Measurements from ENCODE around the gene JAKMIP2.

JAKMIP2 gene

GRCh38 chr5:147645197-147645596 is 137.3 kb downstream of the JAKMIP2 start:
- Histone ChIP-seq H3K36me3 (ENCODE audit: control insufficient read depth, low read length) (peaks cover 31% of the 10 kb centered on the region), H3K27me3 (ENCODE audit: control insufficient read depth, low read length) (no peaks in the 10 kb centered on the region), H3F3A (ENCODE audit: control insufficient read depth, insufficient read depth) (no peaks in the 10 kb centered on the region), H3K4me1 (ENCODE audit: control insufficient read depth, low read length) (no peaks in the 10 kb centered on the region), H4K20me1 (ENCODE audit: control insufficient read depth, insufficient read depth, low read depth, low read length) (no peaks in the 10 kb centered on the region), H3K9me2 (replicated peaks; ENCODE audit: control insufficient read depth, low read length) (no peaks in the 10 kb centered on the region), H3K9me3 (ENCODE audit: control insufficient read depth, insufficient read depth, low read length) (no peaks in the 10 kb centered on the region), H3K4me3 (ENCODE audit: low read length) (no peak overlapping the region), H3K79me2 (ENCODE audit: control insufficient read depth, low read length) (no peaks in the 10 kb centered on the region), H3K4me2 (ENCODE audit: low read length) (no peak overlapping the region), H3K27ac (ENCODE audit: low read depth, low read length) (no peak overlapping the region)
- TF ChIP-seq EZH2phosphoT487 (IDR thresholded peaks at IDR 0.05; ENCODE audit: borderline replicate concordance, low read length) (no peak), CTCF (IDR thresholded peaks at IDR 0.05; ENCODE audit: low read depth, low read length, poor library complexity, severe bottlenecking) (no peak)

- Histone ChIP-seq H3K27ac (ENCODE audit: low read depth, low read length) (no peak overlapping the region), H3K36me3 (ENCODE audit: control insufficient read depth, low read length) (peaks cover 30% of the 10 kb centered on the region), H3K4me2 (ENCODE audit: low read length) (no peak overlapping the region), H4K20me1 (ENCODE audit: control insufficient read depth, insufficient read depth, low read depth, low read length) (no peaks in the 10 kb centered on the region), H3K9me2 (replicated peaks; ENCODE audit: control insufficient read depth, low read length) (no peaks in the 10 kb centered on the region), H3K27me3 (ENCODE audit: control insufficient read depth, low read length) (no peaks in the 10 kb centered on the region), H3K79me2 (ENCODE audit: control insufficient read depth, low read length) (no peaks in the 10 kb centered on the region), H3K4me3 (ENCODE audit: low read length) (no peak overlapping the region), H3K9me3 (ENCODE audit: control insufficient read depth, insufficient read depth, low read length) (no peaks in the 10 kb centered on the region), H3F3A (ENCODE audit: control insufficient read depth, insufficient read depth) (no peaks in the 10 kb centered on the region), H3K4me1 (ENCODE audit: control insufficient read depth, low read length) (no peaks in the 10 kb centered on the region)
- TF ChIP-seq EZH2phosphoT487 (IDR thresholded peaks at IDR 0.05; ENCODE audit: borderline replicate concordance, low read length): no peak
- TF ChIP-seq CTCF (IDR thresholded peaks at IDR 0.05; ENCODE audit: low read depth, low read length, poor library complexity, severe bottlenecking): no peak
Observed at GRCh38 chr5:147644460-147644859, 138.1 kb downstream of the JAKMIP2 start.

- no peaks in the 10 kb centered on the region for H4K20me1 ChIP-seq (ENCODE audit: control insufficient read depth, insufficient read depth, low read depth, low read length)
- no peak for TF ChIP-seq EZH2phosphoT487 (IDR thresholded peaks at IDR 0.05; ENCODE audit: borderline replicate concordance, low read length)
- TF ChIP-seq CTCF (IDR thresholded peaks at IDR 0.05; ENCODE audit: low read depth, low read length, poor library complexity, severe bottlenecking): no peak
- H3K9me2 ChIP-seq (replicated peaks; ENCODE audit: control insufficient read depth, low read length): no peaks in the 10 kb centered on the region
- no peaks in the 10 kb centered on the region for H3K79me2 ChIP-seq (ENCODE audit: control insufficient read depth, low read length)
- no peaks in the 10 kb centered on the region for H3K9me3 ChIP-seq (ENCODE audit: control insufficient read depth, insufficient read depth, low read length)
- H3K4me2 ChIP-seq (ENCODE audit: low read length): no peak overlapping the region
- no peaks in the 10 kb centered on the region for H3K4me1 ChIP-seq (ENCODE audit: control insufficient read depth, low read length)
- H3K27me3 ChIP-seq (ENCODE audit: control insufficient read depth, low read length): no peaks in the 10 kb centered on the region
- H3F3A ChIP-seq (ENCODE audit: control insufficient read depth, insufficient read depth): no peaks in the 10 kb centered on the region
- H3K4me3 ChIP-seq (ENCODE audit: low read length): no peak overlapping the region
- no peak overlapping the region for H3K27ac ChIP-seq (ENCODE audit: low read depth, low read length)
- H3K36me3 ChIP-seq (ENCODE audit: control insufficient read depth, low read length): peaks cover 30% of the 10 kb centered on the region
Observed at GRCh38 chr5:147643142-147643541, 139.4 kb downstream of the JAKMIP2 start.

- Histone ChIP-seq H3K27me3 (ENCODE audit: control insufficient read depth, low read length) (no peaks in the 10 kb centered on the region), H3K4me1 (ENCODE audit: control insufficient read depth, low read length) (no peaks in the 10 kb centered on the region), H3K36me3 (ENCODE audit: control insufficient read depth, low read length) (peaks cover 26% of the 10 kb centered on the region), H4K20me1 (ENCODE audit: control insufficient read depth, insufficient read depth, low read depth, low read length) (no peaks in the 10 kb centered on the region), H3K4me3 (ENCODE audit: low read length) (no peak overlapping the region), H3K27ac (ENCODE audit: low read depth, low read length) (no peak overlapping the region), H3K9me3 (ENCODE audit: control insufficient read depth, insufficient read depth, low read length) (no peaks in the 10 kb centered on the region), H3K9me2 (replicated peaks; ENCODE audit: control insufficient read depth, low read length) (no peaks in the 10 kb centered on the region), H3K79me2 (ENCODE audit: control insufficient read depth, low read length) (no peaks in the 10 kb centered on the region), H3F3A (ENCODE audit: control insufficient read depth, insufficient read depth) (no peaks in the 10 kb centered on the region), H3K4me2 (ENCODE audit: low read length) (no peak overlapping the region)
- TF ChIP-seq EZH2phosphoT487 (IDR thresholded peaks at IDR 0.05; ENCODE audit: borderline replicate concordance, low read length) (no peak), CTCF (IDR thresholded peaks at IDR 0.05; ENCODE audit: low read depth, low read length, poor library complexity, severe bottlenecking) (no peak)
Observed at GRCh38 chr5:147642666-147643065, 139.9 kb downstream of the JAKMIP2 start.

All from DOHH2 (cell line).